ENCODE measurements around the gene FAM229A. TPM values are rescaled to one million over a fixed set of nuclear protein-coding genes. Genes with fewer than 3 reads are reported as not detected.

The FAM229A gene
- total RNA-seq, 1 experiment from 2014 or later, result 13.4 TPM

- BruUV-seq (replicated peaks), result no TSS peak
Measured at GRCh38 chr1:32342704-32343103, 19.6 kb downstream of the FAM229A start.

GRCh38 chr1:32341971-32342370 lies 20.3 kb downstream of the FAM229A start:
- Mint-ChIP-seq H3K9me3 (ENCODE audit: unreplicated experiment) (no peaks in the 10 kb centered on the region), H3K36me3 (ENCODE audit: insufficient read depth, unreplicated experiment) (no peaks in the 10 kb centered on the region), H3K27me3 (ENCODE audit: insufficient read depth, unreplicated experiment) (no peaks in the 10 kb centered on the region), H3K4me1 (ENCODE audit: insufficient read depth, unreplicated experiment) (no peaks in the 10 kb centered on the region), H3K27ac (ENCODE audit: low read depth, unreplicated experiment) (no peak overlapping the region), H3K4me3 (ENCODE audit: unreplicated experiment) (no peak overlapping the region)
- POLR2A ChIA-PET, result no interaction called here
- intact Hi-C loops (cut with micrococcal nuclease), result no loop called here
- TF ChIP-seq CTCF (IDR thresholded peaks at IDR 0.05; ENCODE audit: unreplicated experiment), result no peak
- CTCF ChIA-PET, result no interaction called here
- DNase-seq (ENCODE audit: unreplicated experiment), result no peak
- no TSS peak for BruUV-seq (replicated peaks)

More at GRCh38 chr1:32342704-32343103, 19.6 kb downstream of the FAM229A start:
- Mint-ChIP-seq H3K4me3 (ENCODE audit: unreplicated experiment) (no peak overlapping the region), H3K27ac (ENCODE audit: low read depth, unreplicated experiment) (no peak overlapping the region), H3K4me1 (ENCODE audit: insufficient read depth, unreplicated experiment) (no peaks in the 10 kb centered on the region), H3K9me3 (ENCODE audit: unreplicated experiment) (no peaks in the 10 kb centered on the region), H3K27me3 (ENCODE audit: insufficient read depth, unreplicated experiment) (no peaks in the 10 kb centered on the region), H3K36me3 (ENCODE audit: insufficient read depth, unreplicated experiment) (no peaks in the 10 kb centered on the region)
- CTCF ChIA-PET, result no interaction called here
- TF ChIP-seq CTCF (IDR thresholded peaks at IDR 0.05; ENCODE audit: unreplicated experiment), result no peak
- intact Hi-C loops (cut with micrococcal nuclease), result no loop called here
- POLR2A ChIA-PET, result no interaction called here
- DNase-seq (ENCODE audit: unreplicated experiment), result no peak

GRCh38 chr1:32341186-32341757 lies 21.0 kb downstream of the FAM229A start:
- intact Hi-C loops (cut with micrococcal nuclease), result no loop called here
- no peaks in the 10 kb centered on the region for H3K4me1 Mint-ChIP-seq (ENCODE audit: insufficient read depth, unreplicated experiment)
- ChIA-PET POLR2A (interaction anchor here (0.6 kb wide), 1 partner anchor 889 kb away, joined by 3 read pairs; no protein-coding TSS in a partner anchor), CTCF (no interaction called here)
- H3K27ac Mint-ChIP-seq (ENCODE audit: low read depth, unreplicated experiment), result no peak overlapping the region
- no peak for DNase-seq (ENCODE audit: unreplicated experiment)
- BruUV-seq (replicated peaks), result no TSS peak
- no peaks in the 10 kb centered on the region for H3K36me3 Mint-ChIP-seq (ENCODE audit: insufficient read depth, unreplicated experiment)
- no peaks in the 10 kb centered on the region for H3K9me3 Mint-ChIP-seq (ENCODE audit: unreplicated experiment)
- H3K27me3 Mint-ChIP-seq (ENCODE audit: insufficient read depth, unreplicated experiment), result no peaks in the 10 kb centered on the region
- no peak overlapping the region for H3K4me3 Mint-ChIP-seq (ENCODE audit: unreplicated experiment)
- no peak for TF ChIP-seq CTCF (IDR thresholded peaks at IDR 0.05; ENCODE audit: unreplicated experiment)

GRCh38 chr1:32339363-32339978 lies 22.8 kb downstream of the FAM229A start:
- intact Hi-C loops (cut with micrococcal nuclease), result no loop called here
- CTCF ChIA-PET, result no interaction called here
- POLR2A ChIA-PET, result no interaction called here
- no peak for TF ChIP-seq CTCF (IDR thresholded peaks at IDR 0.05; ENCODE audit: unreplicated experiment)
- no TSS peak for BruUV-seq (replicated peaks)
- H3K27me3 Mint-ChIP-seq (ENCODE audit: insufficient read depth, unreplicated experiment), result no peaks in the 10 kb centered on the region
- H3K36me3 Mint-ChIP-seq (ENCODE audit: insufficient read depth, unreplicated experiment), result no peaks in the 10 kb centered on the region
- DNase-seq (ENCODE audit: unreplicated experiment), result no peak
- no peak overlapping the region for H3K27ac Mint-ChIP-seq (ENCODE audit: low read depth, unreplicated experiment)
- no peaks in the 10 kb centered on the region for H3K4me1 Mint-ChIP-seq (ENCODE audit: insufficient read depth, unreplicated experiment)
- no peak overlapping the region for H3K4me3 Mint-ChIP-seq (ENCODE audit: unreplicated experiment)
- H3K9me3 Mint-ChIP-seq (ENCODE audit: unreplicated experiment), result no peaks in the 10 kb centered on the region

All from MCF 10A (cell line).